Stimulated activated CD8-positive, alpha-beta memory T cell treated with anti-CD3 and anti-CD28 coated beads, Interleukin-15, amount 100 ng/mL, for 24 hours (primary cell): Measurements from ENCODE around the gene ACTR3.

Experiments used
- DNase-seq: peaks from one replicate; pipeline ENCODE4 v3.0.0-alpha.2; 2020; ENCODE audit warnings: low read depth

Gene ACTR3

GRCh38 chr2:114005110-114005783 lies 115.4 kb downstream of the ACTR3 start:
- DNase-seq, result no peak

DNA sequence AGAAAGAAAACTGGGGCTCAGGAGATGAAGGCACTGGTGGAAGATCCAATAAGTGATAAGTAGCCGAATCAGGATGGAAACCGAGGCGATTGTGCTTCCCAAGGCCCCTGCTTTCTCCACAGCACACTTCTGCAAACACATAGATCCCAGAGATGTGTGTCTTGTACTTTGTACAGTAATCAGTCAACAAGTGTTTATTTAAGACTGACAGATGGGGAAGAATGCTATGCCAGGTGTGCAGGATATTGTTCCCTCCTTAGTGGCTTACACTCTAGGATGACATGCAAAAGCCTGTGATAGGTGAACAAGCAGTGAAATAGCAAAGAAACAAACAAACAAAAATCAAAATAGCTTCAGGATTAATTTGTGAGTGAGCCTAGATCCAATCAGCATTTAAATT lies 116.6 kb downstream of the ACTR3 start:
- no peak for DNase-seq

DNA sequence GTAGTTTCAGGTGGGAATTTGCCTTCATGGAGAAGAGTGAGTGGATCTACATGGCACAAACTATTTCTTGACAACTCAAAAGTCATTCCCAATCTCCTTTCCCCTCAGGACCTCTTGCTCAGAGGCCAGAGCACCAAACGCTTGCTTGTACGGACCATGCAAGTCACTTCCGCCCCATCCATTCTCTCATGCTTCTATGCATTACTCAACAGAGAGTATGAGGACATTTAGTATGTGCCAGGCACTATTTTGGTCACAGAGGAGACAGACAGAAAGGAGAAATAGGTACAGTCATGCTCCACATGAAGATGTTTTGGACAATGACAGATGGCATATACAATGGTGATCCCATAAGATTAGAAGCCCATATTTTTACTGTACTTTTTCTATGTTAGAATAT lies 117.5 kb downstream of the ACTR3 start:
- no peak for DNase-seq

GRCh38 chr2:114008720-114009119 lies 118.8 kb downstream of the ACTR3 start:
- no peak for DNase-seq

DNA sequence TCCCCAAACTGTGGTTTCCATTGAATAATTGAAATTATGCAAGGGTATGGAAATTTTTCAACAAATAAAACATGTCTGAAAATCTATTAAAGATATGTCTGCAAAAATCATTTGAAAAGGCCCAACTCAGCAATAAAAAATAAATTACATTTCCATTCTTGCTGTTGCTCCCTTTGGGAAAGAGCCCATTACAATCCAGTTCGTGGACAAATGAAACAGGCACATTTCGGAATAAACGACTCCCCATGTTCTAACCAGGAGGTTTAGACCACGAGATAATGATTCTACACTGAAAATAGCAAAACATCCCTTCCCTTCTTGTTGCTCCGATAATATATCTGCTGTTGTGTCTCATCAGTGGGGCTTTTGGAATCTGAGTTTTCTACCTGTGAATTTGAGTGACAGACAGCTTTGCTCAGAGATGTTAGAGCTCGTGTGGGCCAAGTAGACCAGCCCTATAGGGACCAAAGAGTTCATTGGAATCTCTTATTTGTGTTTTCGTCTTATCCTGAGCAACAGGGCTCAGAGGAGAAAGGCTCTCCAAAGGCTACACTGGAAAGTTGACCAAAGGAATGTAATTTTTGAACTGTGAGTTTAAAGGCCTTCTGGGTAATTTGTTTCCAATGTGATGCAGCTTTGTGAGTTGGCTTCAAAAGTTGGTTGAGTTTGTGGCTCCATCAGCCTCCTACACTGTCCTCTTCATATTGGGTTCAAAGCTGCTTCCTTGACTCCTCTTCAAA lies 119.5 kb downstream of the ACTR3 start:
- DNase-seq, result no peak

DNA sequence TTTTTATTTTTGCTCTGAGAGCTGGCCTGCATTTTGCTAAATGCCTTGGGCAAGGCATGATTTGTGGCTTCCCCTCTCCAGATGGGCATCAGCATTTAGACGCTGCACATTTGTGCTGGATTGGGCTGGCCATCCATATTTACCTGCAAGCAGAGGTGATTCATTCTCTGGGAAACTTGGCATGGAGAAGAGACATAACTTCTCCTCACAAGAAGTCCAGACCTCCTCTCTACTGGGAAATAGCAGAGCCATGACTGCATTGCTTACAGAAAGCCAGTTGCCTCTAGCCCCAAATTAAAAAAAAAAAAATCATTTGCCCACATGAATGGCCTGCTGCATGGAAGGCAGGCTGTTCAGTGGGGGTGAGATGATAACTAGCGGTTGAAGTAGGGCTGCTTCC lies 120.1 kb downstream of the ACTR3 start:
- no peak for DNase-seq

- no peak for DNase-seq
These were observed 121.8 kb downstream of the ACTR3 start for GRCh38 chr2:114011713-114012112.
